CD4-positive, alpha-beta T cell treated with Interleukin-10 for 1 hour (primary cell): ENCODE data around the gene DLGAP3.
A peak's percentile ranks its signal among the peaks of the same experiment; 100 is the strongest.

Source experiments
- DNase-seq: peaks from one replicate; pipeline ENCODE4 v3.0.0-alpha.2; 2020

DLGAP3 gene

DNA sequence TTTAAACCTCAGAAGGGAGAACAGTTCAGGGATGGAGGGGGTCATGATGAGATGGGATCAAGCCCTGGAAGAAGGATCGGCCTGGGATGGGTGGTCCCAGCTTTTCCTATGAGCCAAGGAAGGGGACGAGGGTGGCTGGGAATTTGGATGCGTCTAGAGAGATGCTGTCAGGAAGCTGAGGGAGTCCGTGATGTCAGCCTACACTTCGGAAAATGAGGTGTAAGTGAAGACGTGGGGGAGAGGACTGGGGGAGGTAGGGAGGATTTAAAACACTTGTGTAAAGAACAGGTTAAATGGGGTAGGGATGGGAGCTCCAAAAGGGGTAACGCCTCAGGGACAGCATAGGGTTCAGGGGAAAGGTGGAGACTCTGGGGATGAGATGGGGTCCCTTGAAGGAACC lies 27.5 kb downstream of the DLGAP3 start:
- DNase-seq = no peak

DNA sequence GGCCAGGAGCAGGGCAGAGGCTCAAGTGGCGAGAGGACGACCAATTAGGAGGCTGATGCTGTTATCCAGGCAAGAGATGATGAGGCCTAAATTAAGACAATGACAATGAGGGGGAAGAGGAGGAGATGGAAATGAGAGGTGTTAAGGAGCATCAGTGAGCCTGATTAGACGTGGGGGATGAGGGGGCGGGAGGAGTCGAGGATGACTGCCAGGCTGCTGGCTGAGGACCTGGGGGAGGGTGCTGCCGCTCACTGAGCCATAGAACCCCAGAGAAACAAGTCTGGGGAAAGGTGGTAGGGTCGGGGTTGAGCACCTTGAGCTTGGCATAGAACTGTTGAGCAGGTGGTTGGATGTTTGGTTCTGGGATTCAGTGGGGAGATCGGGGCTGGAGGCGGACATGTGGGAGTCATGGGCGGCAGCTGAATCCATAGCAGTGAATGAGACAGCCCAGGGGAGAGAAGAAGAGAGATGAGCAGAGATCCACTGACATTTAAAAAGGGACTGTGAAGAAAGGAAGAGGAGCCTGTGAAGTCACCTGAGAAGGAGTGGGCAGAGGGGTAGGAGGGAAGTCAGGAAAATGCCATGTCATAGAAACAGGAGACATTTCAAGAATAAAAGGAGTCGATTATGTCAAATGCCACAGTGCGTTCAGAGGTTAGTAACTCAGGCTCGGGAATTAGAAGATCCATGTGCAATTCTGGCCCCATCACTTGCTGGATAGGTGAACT lies 28.5 kb downstream of the DLGAP3 start:
- DNase-seq = no peak

DNA sequence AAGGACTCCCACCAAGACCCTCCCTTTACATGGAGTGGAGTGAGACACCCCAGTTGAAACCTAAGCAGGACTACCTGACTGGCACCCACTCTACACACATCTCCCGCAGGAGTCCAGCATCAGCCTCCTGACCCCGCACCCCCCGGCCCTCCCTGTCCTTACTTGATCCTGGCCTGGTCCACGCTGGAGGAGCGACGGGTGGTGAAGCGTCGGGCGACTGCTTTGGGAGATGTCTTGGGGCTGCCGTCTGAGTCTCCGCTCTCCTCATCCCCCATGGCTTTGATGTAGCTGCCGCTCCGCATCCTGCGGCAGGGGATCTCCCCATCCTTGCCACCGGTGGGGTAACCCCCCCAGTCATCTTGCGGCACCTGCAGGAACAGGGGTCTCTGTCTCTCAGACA lies 29.5 kb downstream of the DLGAP3 start:
- no peak for DNase-seq

DNA sequence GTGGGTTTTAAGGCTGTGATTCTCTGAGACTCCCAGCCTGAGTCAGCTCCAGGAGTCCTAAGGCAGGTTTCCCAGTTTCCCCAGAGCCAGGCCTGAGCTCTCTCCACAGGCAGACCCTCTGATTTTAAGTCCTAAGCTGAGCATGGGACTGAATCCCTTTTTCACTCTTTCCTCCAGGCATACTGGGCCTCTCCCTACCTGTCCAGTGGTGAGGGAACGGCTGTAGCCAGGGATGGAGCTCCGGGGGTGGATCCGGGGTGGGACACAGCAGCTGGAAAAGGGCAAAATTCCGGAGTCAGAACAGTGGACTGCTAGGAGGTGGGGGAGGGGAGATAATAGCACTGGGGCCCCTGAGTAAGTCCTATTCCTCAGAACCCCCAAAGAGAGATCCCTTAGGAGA lies 30.0 kb downstream of the DLGAP3 start:
- DNase-seq = no peak

DNA sequence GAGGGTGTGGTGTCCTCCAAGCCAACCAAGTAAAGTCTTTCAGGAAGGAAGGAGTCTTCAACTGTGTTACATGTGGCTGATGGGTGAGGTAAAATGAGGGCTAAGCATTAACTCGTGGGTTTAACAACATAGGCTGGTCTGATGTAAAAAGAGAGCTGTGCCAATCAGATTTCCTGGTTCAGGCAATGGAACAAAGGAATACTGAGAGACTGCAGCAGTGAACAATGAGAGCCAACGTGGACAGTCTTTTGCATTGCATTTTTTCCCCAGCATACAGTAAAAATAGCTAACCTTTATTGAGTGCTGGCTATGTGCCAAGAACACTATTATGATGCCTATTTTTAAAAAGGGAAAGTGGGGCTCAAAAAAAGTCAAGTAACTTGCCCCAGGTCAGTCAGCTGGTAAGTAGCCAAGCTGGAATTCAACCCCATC lies 31.1 kb downstream of the DLGAP3 start:
- no peak for DNase-seq

DNA sequence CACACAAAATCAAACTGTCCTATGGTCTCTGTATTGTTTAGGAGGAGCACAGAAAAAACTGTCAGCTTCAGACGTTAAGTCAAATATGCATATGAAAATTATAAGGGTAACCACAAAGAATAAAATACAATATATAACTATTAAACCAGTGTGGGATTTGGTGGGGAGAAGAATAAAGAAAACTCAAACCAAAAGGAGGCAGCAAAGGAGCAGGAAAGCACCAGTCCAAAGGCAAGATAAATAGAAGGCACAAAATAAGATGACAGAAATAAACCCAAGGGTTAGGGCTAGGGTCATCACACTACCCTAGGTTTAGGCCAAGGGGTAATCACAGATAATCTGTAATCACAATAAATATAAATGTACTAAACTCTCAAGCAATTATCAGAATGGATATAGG lies 32.8 kb downstream of the DLGAP3 start:
- peak; percentile 15 for DNase-seq

DNA sequence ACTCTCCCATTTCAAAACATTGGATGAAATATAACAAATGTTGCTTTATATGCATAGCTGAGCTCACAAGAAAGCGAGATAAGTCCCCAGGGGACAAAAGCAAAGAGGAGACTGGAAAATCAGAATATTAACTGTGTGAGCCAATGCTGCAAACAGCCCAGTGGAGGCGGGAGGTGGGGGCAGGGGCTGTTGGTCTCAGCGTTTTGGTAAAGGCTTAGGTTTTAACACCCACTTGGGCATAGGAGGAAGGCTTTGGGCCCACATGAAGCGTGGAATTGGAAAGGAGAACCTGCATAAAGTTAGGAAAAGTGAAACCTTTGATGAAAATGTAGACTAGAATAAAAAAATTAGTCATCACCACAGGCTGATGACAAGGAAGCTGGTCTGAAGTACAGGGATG lies 39.7 kb downstream of the DLGAP3 start:
- no peak for DNase-seq

DNA sequence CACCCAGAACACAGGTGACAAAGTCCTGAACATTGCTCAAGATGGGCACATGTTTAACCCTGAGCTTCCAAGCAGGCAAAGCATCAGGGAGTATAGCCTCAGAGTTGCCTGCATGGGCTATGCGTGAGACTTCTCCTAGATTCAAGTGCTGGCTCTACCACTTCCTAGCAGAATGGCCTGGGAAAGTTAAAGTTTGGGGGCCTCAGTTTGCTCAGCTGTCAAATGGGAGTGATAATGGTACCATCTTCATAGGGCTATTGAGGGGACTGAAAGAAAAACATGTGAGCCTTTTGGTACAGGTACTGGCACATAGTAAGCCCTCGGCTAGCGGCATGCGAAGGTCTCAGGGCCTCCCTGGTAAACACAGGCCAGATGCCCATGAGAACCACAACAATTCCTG lies 41.9 kb downstream of the DLGAP3 start:
- no peak for DNase-seq

DNA sequence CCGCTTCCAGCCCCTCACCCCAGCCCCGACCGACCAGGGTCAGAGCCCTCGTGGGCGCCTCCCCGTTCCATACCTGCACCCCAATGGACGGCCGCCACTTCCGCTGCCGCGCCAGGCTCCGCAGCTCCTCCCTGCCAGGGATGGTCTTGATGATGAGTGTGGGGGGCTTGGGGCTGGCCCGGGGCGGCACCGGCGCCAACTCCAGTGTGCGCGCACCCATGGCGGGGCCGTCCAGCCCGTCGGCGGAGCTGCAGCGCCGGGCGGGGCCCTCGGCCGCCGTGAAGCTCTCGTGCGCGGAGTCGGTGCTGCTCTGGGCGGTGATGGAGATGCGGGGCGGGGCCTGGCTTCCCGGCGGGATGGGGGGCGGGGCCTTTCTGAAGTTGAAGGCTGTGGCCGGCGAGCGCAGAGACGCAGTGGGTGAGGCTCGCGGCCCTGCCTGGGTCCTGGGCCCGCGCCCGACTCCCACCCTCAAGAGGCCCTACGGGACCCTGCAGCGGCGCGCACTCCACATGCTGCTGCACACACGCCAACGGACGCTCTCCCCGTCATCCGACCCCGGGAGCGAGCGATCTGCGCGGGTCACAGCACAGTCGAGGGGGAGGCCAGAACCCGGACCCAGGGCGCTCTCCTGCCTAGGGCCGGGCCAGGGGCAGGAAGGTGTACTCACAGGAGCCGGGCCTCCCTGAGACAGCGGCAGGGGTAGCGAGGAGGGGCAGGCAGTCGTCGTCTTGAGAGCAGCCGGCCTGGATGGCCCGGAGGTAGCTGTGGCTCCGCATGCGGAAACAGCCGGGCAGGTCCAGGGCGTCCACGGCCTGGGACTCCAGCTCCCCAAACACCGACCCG lies 43.8 kb downstream of the DLGAP3 start:
- DNase-seq = peak; percentile 51

DNA sequence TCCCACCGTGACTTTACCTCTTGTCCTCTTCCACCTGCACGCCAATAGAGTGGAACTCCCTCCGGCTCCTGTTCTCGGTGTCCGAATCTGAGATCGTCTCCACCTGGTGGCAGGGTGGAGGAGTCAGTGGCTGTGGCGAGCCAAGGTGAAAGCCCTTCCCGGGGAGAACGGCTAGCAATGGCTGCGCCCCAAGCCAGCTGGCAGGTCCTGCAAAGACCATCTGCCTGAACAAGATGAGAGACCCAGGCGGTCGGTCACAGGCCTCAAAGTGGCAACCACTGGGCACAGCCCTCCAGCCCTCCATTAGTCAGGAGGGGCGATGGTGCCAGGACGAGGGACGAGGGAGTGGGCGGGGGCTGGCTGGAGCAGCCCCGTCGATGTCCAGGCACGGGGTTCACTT lies 44.5 kb downstream of the DLGAP3 start:
- no peak for DNase-seq

DNA sequence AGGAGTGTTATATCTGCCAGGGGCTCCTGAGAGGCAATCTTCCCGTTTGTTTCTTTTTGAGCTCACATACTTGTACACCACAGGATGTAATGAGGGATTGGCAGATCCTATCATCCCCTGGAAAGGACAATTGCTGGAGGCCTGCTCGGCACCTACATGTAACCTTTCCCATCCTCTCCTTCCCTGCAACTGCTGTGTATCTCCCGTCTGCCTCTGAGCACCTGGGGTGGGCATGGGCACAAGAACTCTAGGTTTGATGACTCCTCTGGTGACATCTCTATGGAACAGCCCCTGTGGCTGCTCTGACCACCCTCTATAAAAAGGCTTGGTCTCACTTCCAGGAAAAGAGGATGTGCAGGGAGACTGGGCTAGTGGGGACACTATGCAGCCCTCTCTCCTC lies 44.9 kb downstream of the DLGAP3 start:
- DNase-seq = no peak

DNA sequence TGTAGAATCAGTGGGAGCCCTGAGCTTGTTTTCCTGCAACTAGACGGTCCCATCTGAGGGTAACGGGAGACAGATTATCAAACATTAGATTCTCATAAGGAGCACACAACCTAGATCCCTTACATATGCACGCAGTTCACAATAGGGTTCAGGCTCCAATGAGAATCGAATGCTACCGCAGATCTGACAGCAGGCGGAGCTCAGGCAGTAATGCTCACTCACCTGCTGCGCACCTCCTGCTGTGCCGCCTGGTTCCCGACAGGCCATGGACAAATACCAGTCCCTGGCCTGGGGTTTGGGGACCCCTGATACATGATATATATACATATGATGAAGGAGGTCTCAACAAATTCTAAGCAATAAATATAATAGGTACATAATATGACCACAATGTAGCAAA lies 50.2 kb downstream of the DLGAP3 start:
- DNase-seq = no peak

DNA sequence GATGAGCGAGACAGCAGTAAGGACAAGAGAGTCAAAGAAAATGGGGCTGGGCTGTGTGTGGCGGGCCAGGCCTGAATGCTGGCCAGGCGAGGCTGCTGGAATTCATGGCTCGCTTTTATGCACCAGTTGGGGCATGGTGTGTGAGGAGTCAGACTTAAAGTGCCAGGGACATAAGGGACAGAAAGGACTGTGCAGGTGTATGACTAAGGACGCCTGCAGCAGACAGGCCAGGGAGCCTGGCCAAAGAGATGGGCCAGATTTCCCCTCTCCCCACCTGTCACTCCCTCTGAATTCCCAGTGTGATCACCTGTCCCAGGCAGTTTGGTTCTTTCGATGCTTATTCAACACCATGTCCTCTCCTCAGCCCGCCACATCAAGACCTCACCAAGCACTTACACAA lies 53.0 kb downstream of the DLGAP3 start:
- no peak for DNase-seq

DNA sequence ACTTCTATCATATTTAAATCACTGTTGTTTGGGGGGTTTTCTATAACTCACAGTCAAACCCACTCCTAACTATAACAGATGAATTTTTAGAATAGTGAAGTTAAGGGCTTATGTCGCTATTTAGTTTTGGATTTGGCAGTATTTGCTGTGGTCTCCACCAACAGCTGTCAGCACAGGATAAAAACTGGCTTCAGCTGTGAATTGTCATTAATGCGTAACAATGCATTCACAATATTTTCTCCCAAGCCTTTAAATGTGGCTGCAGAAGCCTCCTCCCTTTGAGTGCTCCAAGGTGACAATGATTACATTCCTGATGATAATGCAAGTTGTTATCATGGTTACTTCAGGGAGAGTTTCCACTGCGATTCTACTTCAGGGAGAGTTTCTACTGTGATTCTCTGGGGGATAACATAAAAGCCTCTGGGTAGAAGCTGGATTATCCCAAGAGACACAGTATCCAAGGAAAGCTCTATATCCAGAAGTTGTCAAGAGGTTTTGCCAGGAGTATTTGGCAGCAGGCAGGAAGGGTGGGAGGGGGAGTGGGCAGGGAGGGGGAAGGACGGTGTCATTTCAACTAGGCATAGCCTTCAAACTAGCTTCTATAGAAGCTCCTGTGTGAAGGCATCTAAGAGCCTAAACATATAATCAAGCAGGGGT lies 55.0 kb downstream of the DLGAP3 start:
- DNase-seq = no peak

DNA sequence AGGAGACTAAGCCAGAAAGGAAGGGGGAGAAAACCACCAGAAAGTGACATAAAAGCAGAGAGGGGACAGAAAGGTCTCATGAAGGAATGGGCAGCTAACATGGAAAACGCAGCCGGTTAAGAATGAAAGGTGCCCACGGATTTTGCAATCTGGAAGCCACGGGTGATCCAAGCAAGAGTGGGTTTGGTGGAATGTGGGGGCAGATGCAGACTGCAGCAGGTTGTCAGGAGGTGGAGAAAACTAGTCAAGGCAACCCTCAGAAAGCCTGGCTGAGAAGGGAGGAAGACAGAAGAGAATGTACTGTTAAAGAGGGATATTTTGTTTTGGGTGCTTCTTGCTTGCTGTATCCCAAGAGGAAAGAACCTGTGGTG lies 57.3 kb downstream of the DLGAP3 start:
- no peak for DNase-seq

DNA sequence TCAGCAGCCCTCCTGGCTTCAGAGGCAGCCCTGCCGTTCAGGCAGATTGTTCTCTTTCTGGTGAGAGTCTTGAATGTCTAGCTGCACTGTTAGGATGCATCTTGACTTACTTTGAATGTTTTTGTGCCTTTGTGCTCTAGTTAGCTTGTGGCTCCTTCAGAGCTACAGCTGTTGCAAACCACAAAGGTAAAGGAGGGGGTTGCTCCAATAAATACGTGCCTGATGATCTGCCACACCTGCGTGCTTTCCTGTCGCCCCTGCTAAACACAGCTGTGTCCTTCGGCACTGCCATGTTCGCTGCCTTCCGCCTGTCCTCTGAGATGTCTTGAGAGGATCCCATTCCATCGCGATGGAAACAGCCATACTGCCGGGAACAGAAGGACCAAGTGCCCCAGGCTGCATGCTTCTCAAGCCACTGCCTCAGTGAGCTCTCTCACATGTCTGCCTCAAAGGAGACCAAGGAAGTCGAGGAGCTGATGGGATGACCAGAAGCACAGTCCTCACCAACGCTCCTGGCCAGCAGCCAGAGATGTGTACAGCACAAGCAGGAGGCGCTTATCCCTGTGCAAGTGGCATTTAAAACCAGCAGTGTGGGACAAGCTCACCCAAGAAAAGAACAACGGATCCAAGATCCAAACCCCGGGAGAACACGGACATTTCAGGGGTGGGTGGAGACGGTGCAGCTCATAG lies 57.9 kb downstream of the DLGAP3 start:
- no peak for DNase-seq

DNA sequence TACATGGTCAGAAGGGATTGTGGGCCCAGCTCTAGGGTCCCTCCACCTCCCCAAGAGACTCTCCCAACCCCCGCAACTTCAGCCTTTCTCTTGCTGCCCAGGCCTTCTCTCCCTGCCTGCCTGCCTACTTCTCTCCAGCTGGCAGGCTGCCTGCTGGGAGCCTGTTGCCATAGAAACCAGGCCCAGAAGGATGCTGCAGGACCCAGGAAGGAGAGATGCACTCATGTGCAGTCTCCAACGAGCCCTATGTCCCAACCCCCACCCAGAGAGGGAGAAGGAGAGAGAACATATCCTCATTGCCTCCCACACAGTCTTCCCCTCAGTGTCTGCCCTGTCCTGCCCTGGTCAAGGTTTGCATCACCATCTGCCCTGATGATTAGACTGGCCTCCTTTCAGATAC lies 59.1 kb downstream of the DLGAP3 start:
- DNase-seq = no peak

DNA sequence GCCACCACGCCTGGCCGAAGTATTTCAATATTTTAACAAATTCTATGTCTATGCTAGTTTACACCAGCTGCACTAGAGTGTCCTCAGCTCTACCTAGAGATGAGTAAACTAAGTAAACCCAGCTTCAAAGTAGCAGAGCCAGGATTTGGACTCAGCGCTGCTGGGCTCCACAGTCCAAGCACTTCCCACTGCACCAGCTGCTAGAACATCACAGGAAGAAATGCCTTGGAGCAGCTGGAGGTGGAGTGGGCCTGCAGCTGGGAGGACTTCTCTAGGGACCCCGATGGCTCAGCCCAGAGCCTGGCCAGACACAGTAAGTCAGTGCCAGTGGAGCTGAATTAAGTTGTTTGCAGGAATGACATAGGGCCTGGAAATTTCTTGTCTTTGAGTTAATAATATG lies 59.7 kb downstream of the DLGAP3 start:
- no peak for DNase-seq

DNA sequence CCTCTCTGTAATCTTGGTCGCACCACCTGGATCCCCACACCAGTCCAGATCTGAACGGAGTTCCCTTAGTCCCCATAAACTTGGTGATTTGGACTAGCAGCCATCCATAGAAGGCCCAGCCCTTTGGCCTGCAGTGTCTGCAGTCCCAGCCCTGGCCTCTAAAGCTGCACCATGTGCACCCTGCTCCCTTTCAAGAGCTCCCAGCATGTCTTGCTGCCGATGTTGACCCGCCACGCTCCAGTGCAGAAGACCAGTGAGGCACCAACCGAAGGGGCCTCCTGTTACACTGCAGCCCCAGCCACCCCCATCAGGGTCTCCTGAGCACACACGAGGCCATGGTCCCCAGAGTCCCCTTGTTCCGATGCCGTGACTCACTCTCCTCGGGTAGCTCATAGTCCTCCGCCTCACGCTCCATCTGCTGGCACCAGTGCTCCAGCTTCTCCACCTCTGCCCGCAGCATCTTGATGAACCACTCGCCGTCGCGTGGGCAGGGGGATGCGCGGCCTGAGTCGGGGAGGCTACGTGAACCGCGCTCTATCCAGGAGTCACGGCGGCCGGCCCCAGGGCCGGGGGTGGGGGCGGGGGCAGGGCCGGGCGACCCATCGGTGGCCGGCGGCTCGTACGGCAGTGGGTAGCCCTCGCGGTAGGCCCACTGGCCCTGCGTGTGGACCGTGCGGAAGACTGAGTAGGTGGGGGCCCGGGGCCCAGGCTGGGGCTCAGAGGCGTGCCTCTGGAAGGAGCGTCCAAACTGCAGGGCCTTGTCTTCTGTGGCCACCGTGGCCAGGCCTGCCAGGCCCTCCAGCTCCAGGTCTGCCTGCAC lies 61.0 kb downstream of the DLGAP3 start:
- no peak for DNase-seq

DNA sequence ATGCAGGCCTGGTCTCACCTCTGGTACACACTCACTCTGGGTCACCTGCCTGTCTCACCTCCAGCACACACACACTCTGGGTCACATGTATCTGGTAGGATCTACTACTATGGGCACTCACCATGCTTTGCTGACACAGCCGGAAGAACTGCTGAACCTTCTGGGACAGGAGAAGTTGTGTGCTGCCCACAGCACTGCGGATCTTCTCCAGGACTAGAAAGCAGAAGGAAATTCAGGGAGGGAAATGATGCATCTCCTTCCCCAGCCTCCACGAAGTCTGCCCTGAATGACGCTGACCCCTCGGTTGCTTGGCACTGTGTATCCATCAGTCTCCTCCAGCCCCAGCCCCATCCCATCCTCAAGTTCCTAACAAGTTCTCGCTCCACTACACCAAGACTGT lies 62.0 kb downstream of the DLGAP3 start:
- DNase-seq = no peak

DNA sequence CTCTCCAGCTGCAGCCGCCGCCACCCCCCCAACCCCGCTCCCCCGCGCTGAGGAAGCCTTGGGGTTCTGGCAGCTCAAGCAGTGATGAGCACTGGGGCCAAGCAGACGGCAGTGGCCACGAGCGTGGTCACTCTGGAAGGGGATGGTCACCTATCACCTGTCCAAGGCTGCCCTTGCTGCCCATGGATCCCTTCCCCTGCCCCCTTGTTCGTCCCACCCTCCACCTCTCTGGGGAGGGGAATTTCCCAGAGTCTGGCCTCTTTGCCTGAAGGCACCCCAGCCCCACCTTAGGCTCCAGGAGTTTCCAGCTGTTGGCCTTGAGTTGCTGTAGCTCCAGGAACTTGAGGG lies 62.7 kb downstream of the DLGAP3 start:
- no peak for DNase-seq

DNA sequence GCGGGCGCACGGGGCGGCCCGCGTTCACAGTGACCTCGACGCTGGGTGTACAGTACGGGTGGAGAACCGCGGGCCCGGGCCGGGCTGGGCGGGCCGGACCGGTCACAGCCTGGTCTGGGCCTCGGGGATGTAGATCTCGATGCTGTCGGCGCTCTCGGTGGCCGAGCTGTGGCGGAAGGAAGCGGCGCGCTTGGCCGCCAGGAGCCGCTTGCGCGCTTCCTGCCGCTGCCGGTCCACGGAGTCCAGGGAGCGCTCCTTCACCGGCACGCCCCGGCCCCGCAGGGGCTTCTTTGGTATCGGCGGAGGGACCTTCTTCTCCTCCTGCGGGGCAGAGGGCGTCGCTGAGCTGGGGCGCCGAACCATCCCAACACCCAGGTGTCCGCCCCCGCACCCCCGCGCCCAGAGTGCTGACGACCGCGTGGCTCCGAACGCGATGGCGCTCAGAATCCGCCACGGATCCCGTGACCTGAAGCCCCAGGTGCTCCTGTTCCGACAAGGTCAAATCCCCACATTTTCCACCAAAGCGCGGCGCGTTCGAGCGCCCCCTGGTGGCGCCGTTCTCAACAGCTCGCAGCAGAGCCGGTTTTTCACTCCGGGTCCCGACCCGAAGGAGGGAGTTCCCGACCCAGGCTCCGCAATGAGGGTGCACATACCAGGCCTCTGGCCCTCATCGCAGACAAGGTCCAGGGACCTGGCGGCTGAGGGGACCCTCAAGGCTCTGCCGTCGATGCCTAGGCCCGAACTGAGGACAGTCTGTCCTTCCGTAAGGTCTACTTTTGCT lies 63.3 kb downstream of the DLGAP3 start:
- peak; percentile 94 for DNase-seq
